ENCODE results near the gene PRRT2. TPM values are rescaled to one million over a fixed set of nuclear protein-coding genes. Genes with fewer than 3 reads are reported as not detected.
A peak's percentile ranks its signal among the peaks of the same experiment; 100 is the strongest.

PRRT2 gene
- total RNA-seq, 2 donors from 2014 or later, result 0.98 to 2.8 TPM

GRCh38 chr16:29804455-29805231 is 7.3 kb upstream of the PRRT2 start:
- Mint-ChIP-seq H3K27me3 (no peaks in the 10 kb centered on the region), H3K27ac (peak overlapping the region; percentile 98 to 99), H3K4me1 (ENCODE audit: low read depth in 2 of 2) (peaks cover 31 to 32% of the 10 kb centered on the region in 2 donors), H3K36me3 (peaks cover 12% of the 10 kb centered on the region), H3K4me3 (peak overlapping the region; percentile 99), H3K9me3 (no peaks in the 10 kb centered on the region)
- ATAC-seq (no peak), DNase-seq (ENCODE audit: low spot score) (no peak)

DNA sequence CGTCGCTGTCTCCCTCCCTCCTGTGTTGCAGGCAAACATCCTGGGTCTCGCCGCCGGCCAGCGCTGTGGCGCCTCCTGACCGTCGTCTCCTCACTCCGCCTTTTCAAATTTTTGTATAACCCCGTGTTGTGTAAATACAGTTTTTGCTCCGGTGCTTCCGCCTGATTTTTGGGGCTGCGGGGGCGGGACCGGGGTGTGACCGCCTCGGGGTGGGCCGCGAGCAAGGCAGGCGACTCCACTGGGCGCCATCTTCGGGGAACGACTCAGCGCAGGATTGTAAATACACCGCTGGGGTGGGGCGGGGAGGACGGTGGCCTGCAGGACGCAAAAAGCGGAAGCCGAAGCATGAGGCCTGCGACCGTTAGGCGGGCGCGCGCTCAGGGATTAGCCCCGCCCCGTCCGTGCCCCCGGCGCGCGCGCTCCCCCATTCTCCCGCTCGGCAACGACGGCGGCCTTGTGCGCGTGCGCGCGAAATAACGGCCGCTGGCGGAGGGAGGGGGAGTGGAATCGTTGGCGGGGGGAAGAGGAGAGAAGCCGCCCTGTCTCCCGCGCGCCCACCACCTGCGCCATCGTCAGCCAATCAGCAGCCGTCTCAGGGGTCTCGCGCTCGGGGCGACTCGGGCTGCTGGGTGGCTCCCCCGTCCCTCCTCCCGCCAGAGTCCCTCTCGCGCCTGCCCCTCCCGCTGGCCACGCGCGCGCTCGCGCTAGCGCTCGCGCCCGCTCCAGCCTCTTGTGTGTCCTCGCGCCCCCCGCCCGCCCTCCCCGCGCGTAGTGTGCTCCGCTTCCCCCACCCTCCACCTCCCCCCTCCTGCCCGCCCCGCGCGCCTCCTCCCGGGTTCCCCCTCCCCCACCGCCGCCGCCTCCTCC is 6.5 kb upstream of the PRRT2 start:
- Mint-ChIP-seq H3K9me3 (no peaks in the 10 kb centered on the region), H3K27me3 (no peaks in the 10 kb centered on the region), H3K4me1 (ENCODE audit: low read depth in 2 of 2) (peaks cover 36% of the 10 kb centered on the region in 2 donors), H3K27ac (peak overlapping the region; percentile 98 to 99), H3K36me3 (peaks cover 12% of the 10 kb centered on the region), H3K4me3 (peak overlapping the region; percentile 99)
- peak; percentile 82 to 86 for ATAC-seq
- DNase-seq (ENCODE audit: low spot score), result peak; percentile 99

DNA sequence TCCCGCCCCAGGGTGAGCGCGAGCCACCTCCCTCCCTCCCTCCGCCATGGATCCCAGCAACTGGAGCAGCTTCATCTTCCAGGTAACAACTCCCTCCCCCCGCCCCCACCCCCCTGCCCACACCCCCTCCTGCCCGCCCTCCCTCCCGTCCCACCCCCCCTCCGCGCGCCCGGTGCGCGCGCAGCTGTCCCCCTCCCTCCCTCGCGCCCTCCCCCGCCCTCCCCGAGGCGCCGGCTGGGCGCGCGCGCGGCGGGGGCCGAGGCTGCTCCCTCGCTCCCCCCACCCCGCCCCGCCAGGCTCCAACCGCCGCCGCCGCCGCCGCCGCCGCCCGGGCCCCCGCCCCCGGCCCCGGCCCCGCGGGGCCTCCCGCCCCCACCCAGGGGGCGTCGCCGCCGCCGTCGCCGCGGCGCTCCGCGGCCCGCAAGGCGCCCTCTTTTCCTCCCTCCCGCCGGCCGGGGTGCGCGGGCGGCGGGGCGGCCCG is 5.9 kb upstream of the PRRT2 start, which contains the start of gene MAZ:
MAZ (plus strand) TSS at position 431 of the 481 bp plus-strand sequence. CDS start 173 bp downstream, outside the sequence.
- no peaks in the 10 kb centered on the region for H3K27me3 Mint-ChIP-seq
- peak; percentile 22 to 33 for ATAC-seq
- peaks cover 12% of the 10 kb centered on the region for H3K36me3 Mint-ChIP-seq
- H3K4me1 Mint-ChIP-seq (ENCODE audit: low read depth in 2 of 2), result peaks cover 42 to 43% of the 10 kb centered on the region in 2 donors
- H3K27ac Mint-ChIP-seq, result peak within 1 kb of the TSS; percentile 98 to 99
- no peaks in the 10 kb centered on the region for H3K9me3 Mint-ChIP-seq
- peak; percentile 83 for DNase-seq (ENCODE audit: low spot score)
- H3K4me3 Mint-ChIP-seq, result peak within 1 kb of the TSS; percentile 99

DNA sequence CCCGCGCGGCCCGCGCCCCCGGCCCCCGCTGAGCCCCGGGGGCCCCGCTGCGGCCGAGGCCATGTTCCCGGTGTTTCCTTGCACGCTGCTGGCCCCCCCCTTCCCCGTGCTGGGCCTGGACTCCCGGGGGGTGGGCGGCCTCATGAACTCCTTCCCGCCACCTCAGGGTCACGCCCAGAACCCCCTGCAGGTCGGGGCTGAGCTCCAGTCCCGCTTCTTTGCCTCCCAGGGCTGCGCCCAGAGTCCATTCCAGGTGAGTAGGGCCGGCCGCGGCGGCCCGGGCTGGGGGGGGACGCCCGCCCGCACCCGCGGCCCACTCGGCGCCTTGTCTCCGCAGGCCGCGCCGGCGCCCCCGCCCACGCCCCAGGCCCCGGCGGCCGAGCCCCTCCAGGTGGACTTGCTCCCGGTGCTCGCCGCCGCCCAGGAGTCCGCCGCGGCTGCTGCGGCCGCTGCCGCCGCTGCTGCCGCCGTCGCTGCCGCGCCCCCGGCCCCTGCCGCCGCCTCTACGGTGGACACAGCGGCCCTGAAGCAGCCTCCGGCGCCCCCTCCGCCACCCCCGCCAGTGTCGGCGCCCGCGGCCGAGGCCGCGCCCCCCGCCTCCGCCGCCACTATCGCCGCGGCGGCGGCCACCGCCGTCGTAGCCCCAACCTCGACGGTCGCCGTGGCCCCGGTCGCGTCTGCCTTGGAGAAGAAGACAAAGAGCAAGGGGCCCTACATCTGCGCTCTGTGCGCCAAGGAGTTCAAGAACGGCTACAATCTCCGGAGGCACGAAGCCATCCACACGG is 5.2 kb upstream of the PRRT2 start:
- Mint-ChIP-seq H3K4me3 (peak overlapping the region; percentile 99), H3K27me3 (no peaks in the 10 kb centered on the region), H3K4me1 (ENCODE audit: low read depth in 2 of 2) (peaks cover 49% of the 10 kb centered on the region in 2 donors), H3K36me3 (peaks cover 7% of the 10 kb centered on the region), H3K9me3 (no peaks in the 10 kb centered on the region), H3K27ac (peak overlapping the region; percentile 93 to 97)
- ATAC-seq (no peak), DNase-seq (ENCODE audit: low spot score) (no peak)

- H3K27ac Mint-ChIP-seq, result peak overlapping the region; percentile 93 to 97
- peaks cover 49 to 52% of the 10 kb centered on the region in 2 donors for H3K4me1 Mint-ChIP-seq (ENCODE audit: low read depth in 2 of 2)
- DNase-seq (ENCODE audit: low spot score) (peak; percentile 92), ATAC-seq (peak; percentile 26 to 56)
- H3K36me3 Mint-ChIP-seq, result peaks cover 7% of the 10 kb centered on the region
- peak overlapping the region; percentile 99 for H3K4me3 Mint-ChIP-seq
- H3K27me3 Mint-ChIP-seq, result no peaks in the 10 kb centered on the region
- no peaks in the 10 kb centered on the region for H3K9me3 Mint-ChIP-seq
Measured at GRCh38 chr16:29807426-29808218, 4.4 kb upstream of the PRRT2 start.

DNA sequence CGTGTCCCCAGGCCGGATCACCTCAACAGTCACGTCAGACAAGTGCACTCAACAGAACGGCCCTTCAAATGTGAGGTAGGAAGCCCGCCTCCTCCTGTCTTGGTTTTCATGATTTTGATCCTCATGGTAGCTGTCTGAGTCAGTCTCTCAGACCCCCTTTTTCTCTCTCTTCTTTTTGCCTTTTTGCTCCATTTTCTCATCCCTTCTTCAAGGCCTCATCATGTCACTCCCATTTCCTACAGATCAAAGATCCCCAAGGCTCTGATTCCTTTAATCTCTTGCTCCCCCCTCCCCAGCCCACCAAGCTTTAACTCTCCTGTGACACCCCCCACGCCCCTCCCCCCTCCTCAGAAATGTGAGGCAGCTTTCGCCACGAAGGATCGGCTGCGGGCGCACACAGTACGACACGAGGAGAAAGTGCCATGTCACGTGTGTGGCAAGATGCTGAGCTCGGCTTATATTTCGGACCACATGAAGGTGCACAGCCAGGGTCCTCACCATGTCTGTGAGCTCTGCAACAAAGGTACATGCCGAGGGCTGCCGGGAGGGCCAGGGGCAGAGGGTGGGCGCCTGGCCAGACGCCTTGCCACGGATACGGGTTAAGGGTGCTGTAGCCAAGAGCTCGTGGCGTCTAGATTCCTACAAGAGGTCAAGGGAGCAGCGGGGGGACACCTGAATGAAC is 3.6 kb upstream of the PRRT2 start:
- H3K36me3 Mint-ChIP-seq, result peaks cover 7% of the 10 kb centered on the region
- peaks cover 49 to 52% of the 10 kb centered on the region in 2 donors for H3K4me1 Mint-ChIP-seq (ENCODE audit: low read depth in 2 of 2)
- no peak for DNase-seq (ENCODE audit: low spot score)
- peak overlapping the region; percentile 93 to 97 for H3K27ac Mint-ChIP-seq
- ATAC-seq, result no peak
- H3K4me3 Mint-ChIP-seq, result peak overlapping the region; percentile 99
- no peaks in the 10 kb centered on the region for H3K27me3 Mint-ChIP-seq
- H3K9me3 Mint-ChIP-seq, result no peaks in the 10 kb centered on the region

DNA sequence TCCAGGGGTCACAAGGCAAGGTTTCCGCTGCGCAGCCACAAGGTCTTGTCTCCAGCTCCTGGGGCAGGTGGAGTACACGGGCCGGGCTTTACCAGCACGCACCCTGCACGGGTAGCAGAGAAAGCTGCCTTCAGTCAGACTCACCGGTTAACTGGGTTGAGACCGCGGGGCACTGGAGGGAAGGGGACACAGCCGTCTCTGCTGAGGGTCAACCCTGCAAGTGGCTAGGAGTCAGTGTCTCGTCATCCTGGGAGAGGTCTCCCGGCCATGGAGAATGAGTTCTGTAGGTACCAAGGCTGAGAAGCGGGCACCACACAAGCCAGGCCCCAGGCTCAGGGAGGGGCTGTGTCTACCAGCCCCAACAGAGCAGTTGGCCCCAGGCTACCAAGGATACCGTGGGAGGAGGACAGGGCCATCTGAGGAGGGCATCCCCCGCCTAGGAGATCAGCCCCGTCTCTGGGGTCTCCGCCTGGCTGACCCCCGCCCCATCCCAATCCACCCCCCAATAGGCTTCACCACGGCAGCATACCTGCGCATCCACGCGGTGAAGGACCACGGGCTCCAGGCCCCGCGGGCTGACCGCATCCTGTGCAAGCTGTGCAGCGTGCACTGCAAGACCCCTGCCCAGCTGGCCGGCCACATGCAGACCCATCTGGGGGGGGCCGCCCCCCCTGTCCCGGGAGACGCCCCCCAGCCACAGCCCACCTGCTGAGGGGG is 2.8 kb upstream of the PRRT2 start:
- ATAC-seq (no peak), DNase-seq (ENCODE audit: low spot score) (no peak)
- Mint-ChIP-seq H3K4me1 (ENCODE audit: low read depth in 2 of 2) (peaks cover 42 to 46% of the 10 kb centered on the region in 2 donors), H3K36me3 (peaks cover 7% of the 10 kb centered on the region), H3K27ac (peak overlapping the region; percentile 93 to 97), H3K4me3 (peak overlapping the region; percentile 99), H3K9me3 (no peaks in the 10 kb centered on the region), H3K27me3 (no peaks in the 10 kb centered on the region)

- DNase-seq (ENCODE audit: low spot score) (no peak), ATAC-seq (no peak)
- peaks cover 7% of the 10 kb centered on the region for H3K36me3 Mint-ChIP-seq
- peak overlapping the region; percentile 55 to 75 for H3K27ac Mint-ChIP-seq
- H3K27me3 Mint-ChIP-seq, result no peaks in the 10 kb centered on the region
- peaks cover 41 to 47% of the 10 kb centered on the region in 2 donors for H3K4me1 Mint-ChIP-seq (ENCODE audit: low read depth in 2 of 2)
- no peaks in the 10 kb centered on the region for H3K9me3 Mint-ChIP-seq
- peak overlapping the region; percentile 91 for H3K4me3 Mint-ChIP-seq
Measured at GRCh38 chr16:29809850-29810698, 1.9 kb upstream of the PRRT2 start.

DNA sequence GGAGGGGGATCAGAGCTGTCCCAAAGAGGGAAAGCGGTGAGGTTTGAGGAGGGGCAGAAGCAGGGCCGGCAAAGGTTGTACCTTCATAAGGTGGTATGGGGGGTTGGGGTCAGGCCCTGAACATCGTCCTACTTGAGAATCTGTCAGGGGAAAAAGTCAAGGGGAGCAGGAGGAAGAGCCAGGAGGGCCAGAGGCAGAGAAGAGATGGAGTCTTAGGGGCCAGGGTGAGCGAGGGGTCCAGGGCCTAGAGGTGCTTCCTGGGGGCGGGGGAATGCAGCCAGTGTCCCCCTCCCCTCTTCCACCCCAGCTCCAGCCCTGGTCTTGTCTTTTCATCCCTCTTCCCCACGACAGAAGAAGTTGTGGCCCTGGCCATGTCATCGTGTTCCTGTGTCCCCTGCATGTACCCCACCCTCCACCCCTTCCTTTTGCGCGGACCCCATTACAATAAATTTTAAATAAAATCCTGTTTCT is 1.3 kb upstream of the PRRT2 start:
- Mint-ChIP-seq H3K27me3 (no peaks in the 10 kb centered on the region), H3K4me3 (peak overlapping the region; percentile 91), H3K9me3 (no peaks in the 10 kb centered on the region), H3K36me3 (peaks cover 7% of the 10 kb centered on the region), H3K27ac (peak overlapping the region; percentile 55 to 75), H3K4me1 (ENCODE audit: low read depth in 2 of 2) (peaks cover 42 to 49% of the 10 kb centered on the region in 2 donors)
- ATAC-seq, result no peak
- no peak for DNase-seq (ENCODE audit: low spot score)

- Mint-ChIP-seq H3K4me1 (ENCODE audit: low read depth in 2 of 2) (peaks cover 42 to 53% of the 10 kb centered on the region in 2 donors), H3K27ac (peak overlapping the region; percentile 55 to 75), H3K27me3 (no peaks in the 10 kb centered on the region), H3K36me3 (peaks cover 7% of the 10 kb centered on the region), H3K9me3 (no peaks in the 10 kb centered on the region), H3K4me3 (peak overlapping the region; percentile 91)
- ATAC-seq (peak; percentile 64 to 75), DNase-seq (ENCODE audit: low spot score) (peak; percentile 92)
Measured at GRCh38 chr16:29811170-29811895, 660 bp upstream of the PRRT2 start.
